GM18951 (cell line): ENCODE results near the gene FMN1.

Experiments
- POLR2A ChIP-seq: IDR thresholded peaks from 4 replicates; pipeline ENCODE4 v1.6.1; 2011; ENCODE audit warnings: mild to moderate bottlenecking; ENCODE audit not compliant: insufficient read length, insufficient read depth; ENCODE audit errors: extremely low read depth
- in situ Hi-C: fragments of 300-500 bp; cut with MboI; formaldehyde crosslinking; loops from one replicate; pipeline ENCODE4 v1.12.0; 2022; ENCODE audit warnings: low sequenced_read_pairs, mixed read lengths, inconsistent platforms; ENCODE audit not compliant: unreplicated experiment

The FMN1 gene

GRCh38 chr15:33190539-33190938 is 4.0 kb downstream of the FMN1 start:
- TF ChIP-seq POLR2A: no peak
- in situ Hi-C loops: no loop called here

- TF ChIP-seq POLR2A: no peak
- in situ Hi-C loops: no loop called here
Measured at GRCh38 chr15:33188641-33189257, 5.8 kb downstream of the FMN1 start.

GRCh38 chr15:33188159-33188558 is 6.4 kb downstream of the FMN1 start:
- no peak for TF ChIP-seq POLR2A
- in situ Hi-C loops: no loop called here

GRCh38 chr15:33183334-33183733 is 11.2 kb downstream of the FMN1 start:
- TF ChIP-seq POLR2A: no peak
- in situ Hi-C loops: no loop called here

- in situ Hi-C loops: no loop called here
- TF ChIP-seq POLR2A: no peak
Measured at GRCh38 chr15:33182926-33183325, 11.6 kb downstream of the FMN1 start.

GRCh38 chr15:33182278-33182905 is 12.1 kb downstream of the FMN1 start:
- in situ Hi-C loops: no loop called here

GRCh38 chr15:33179874-33180273 is 14.6 kb downstream of the FMN1 start:
- in situ Hi-C loops: no loop called here
- no peak for TF ChIP-seq POLR2A

More at GRCh38 chr15:33182278-33182905, 12.1 kb downstream of the FMN1 start:
- no peak for TF ChIP-seq POLR2A

GRCh38 chr15:33171202-33171601 is 23.3 kb downstream of the FMN1 start:
- in situ Hi-C loops: no loop called here

GRCh38 chr15:33169625-33170024 is 24.9 kb downstream of the FMN1 start:
- in situ Hi-C loops: no loop called here
- no peak for TF ChIP-seq POLR2A

More at GRCh38 chr15:33171202-33171601, 23.3 kb downstream of the FMN1 start:
- no peak for TF ChIP-seq POLR2A

- no peak for TF ChIP-seq POLR2A
- in situ Hi-C loops: no loop called here
Measured at GRCh38 chr15:33168444-33168843, 26.1 kb downstream of the FMN1 start.

GRCh38 chr15:33163816-33164215 is 30.7 kb downstream of the FMN1 start:
- in situ Hi-C loops: no loop called here
- TF ChIP-seq POLR2A: no peak

GRCh38 chr15:33161209-33161608 is 33.3 kb downstream of the FMN1 start:
- TF ChIP-seq POLR2A: no peak
- in situ Hi-C loops: no loop called here

GRCh38 chr15:33160581-33161165 is 33.8 kb downstream of the FMN1 start:
- TF ChIP-seq POLR2A: no peak
- in situ Hi-C loops: no loop called here
